OCI-LY7 (cell line): Measurements from ENCODE around the gene RBM4. TPM values are rescaled to one million over a fixed set of nuclear protein-coding genes. Genes with fewer than 3 reads are reported as not detected.
"Not testable (repeated sequence)": the region's sequence is repeated elsewhere in the genome, so short reads cannot be mapped to it uniquely, and the experiment has no call there.

Source experiments
- Bru-seq: library from RNA; stranded (reverse); fragments of 400-500 nt; gene quantifications from one replicate; lab custom pipeline; 2021; lab: Mats Ljungman, UMichigan
- BruChase-seq, 2 experiments: library from RNA; stranded (reverse); fragments of 400-500 nt; gene quantifications; one replicate each; lab custom pipeline; 2021; lab: Mats Ljungman, UMichigan
- BruUV-seq: library from RNA; stranded (reverse); fragments of 400-500 nt; replicated peaks from 2 replicates; lab custom pipeline; 2021; lab: Mats Ljungman, UMichigan
- CTCF ChIA-PET: fragments of 300-600 bp; sonication (Branson Sonifier 250); formaldehyde crosslinking; loops from one replicate; lab custom pipeline; 2022; ENCODE audit warnings: antibody characterized with exemption; ENCODE audit not compliant: unreplicated experiment; lab: Charles Lee
- POLR2A ChIA-PET: fragments of 300-600 bp; sonication (Branson Sonifier 250); formaldehyde crosslinking; loops from one replicate; lab custom pipeline; 2022; ENCODE audit warnings: antibody characterized with exemption; lab: Charles Lee
- DNase-seq: peaks from one replicate; pipeline ENCODE4 v3.0.0-alpha.2; 2015; ENCODE audit warnings: low spot score
- H2AFZ ChIP-seq: fragments of 200-600 bp; sonication (generic), shearing (Covaris generic); 2 replicates; pipeline ENCODE4 v1.6.1; 2014; ENCODE audit warnings: mild to moderate bottlenecking, antibody characterized with exemption, low read length, moderate library complexity
- H3K27ac ChIP-seq: fragments of 200-600 bp; sonication (generic); 2 replicates; pipeline ENCODE4 v1.5.1; 2014; ENCODE audit warnings: mixed run types, low read depth, mild to moderate bottlenecking, moderate library complexity, low read length, inconsistent platforms; ENCODE audit not compliant: poor library complexity, severe bottlenecking
- H3K36me3 ChIP-seq: fragments of 200-600 bp; sonication (generic); 2 replicates; pipeline ENCODE4 v1.6.1; 2014; ENCODE audit warnings: mild to moderate bottlenecking, antibody characterized with exemption, low read length, moderate library complexity, mixed read lengths; ENCODE audit not compliant: insufficient read depth
- H3K4me1 ChIP-seq: fragments of 200-600 bp; sonication (generic); 2 replicates; pipeline ENCODE4 v1.5.1; 2014; ENCODE audit warnings: mild to moderate bottlenecking, low read length; ENCODE audit not compliant: insufficient read depth, poor library complexity, severe bottlenecking
- H3K4me2 ChIP-seq: fragments of 200-600 bp; sonication (generic); 2 replicates; pipeline ENCODE4 v1.6.1; 2014; ENCODE audit warnings: mild to moderate bottlenecking, low read length
- H3K4me3 ChIP-seq: fragments of 200-600 bp; sonication (generic); 2 replicates; pipeline ENCODE4 v1.5.1; 2014; ENCODE audit warnings: mild to moderate bottlenecking, low read depth, low read length; ENCODE audit not compliant: poor library complexity, severe bottlenecking
- H3K79me2 ChIP-seq: fragments of 200-600 bp; sonication (generic); 2 replicates; pipeline ENCODE4 v1.6.1; 2016; ENCODE audit warnings: low read depth, mild to moderate bottlenecking, low read length, moderate library complexity, mixed read lengths; ENCODE audit not compliant: insufficient read depth
- H3K9me2 ChIP-seq: fragments of 200-600 bp; sonication (generic); 2 replicates; pipeline ENCODE4 v1.6.1; 2016; ENCODE audit warnings: mild to moderate bottlenecking, low read length, mixed read lengths; ENCODE audit not compliant: insufficient read depth
- H3K9me3 ChIP-seq: fragments of 200-600 bp; sonication (generic); 2 replicates; pipeline ENCODE4 v1.6.1; 2014; ENCODE audit warnings: mild to moderate bottlenecking, mixed run types, low read length, mixed read lengths
- H4K20me1 ChIP-seq: fragments of 200-600 bp; sonication (generic); 2 replicates; pipeline ENCODE4 v1.6.1; 2014; ENCODE audit warnings: mild to moderate bottlenecking, antibody characterized with exemption, low read length, moderate library complexity, mixed read lengths; ENCODE audit not compliant: insufficient read depth
- CTCF ChIP-seq: fragments of 200-600 bp; sonication (generic); conservative IDR thresholded peaks from 2 replicates; pipeline ENCODE4 v1.5.1; 2014; ENCODE audit warnings: mild to moderate bottlenecking, antibody characterized with exemption, low read length, moderate library complexity, mixed read lengths
- EZH2phosphoT487 ChIP-seq: fragments of 200-600 bp; sonication (generic); IDR thresholded peaks from 2 replicates; pipeline ENCODE4 v1.6.1; 2018; ENCODE audit warnings: low read depth, borderline replicate concordance, mild to moderate bottlenecking, mixed run types, antibody characterized with exemption, low read length, moderate library complexity, mixed read lengths
- intact Hi-C: fragments of 100-400 bp; cut with micrococcal nuclease; formaldehyde crosslinking; loops from one replicate; pipeline ENCODE4 v1.10.0; 2022; ENCODE audit not compliant: unreplicated experiment
- long read RNA-seq: library from polyadenylated mRNA; stranded (forward); transcript quantifications from one replicate; pipeline ENCODE4 v2.0.0, GENCODE V29; 2022
- total RNA-seq, 2 experiments: library from RNA; depleted of rRNA in 1 of 2; stranded (reverse); fragments of >200 nt in 1 of 2; shearing (Covaris generic) in 1 of 2; gene quantifications; 2 replicates each; pipeline ENCODE4 v1.2.3, GENCODE V29; 2014 to 2022

Gene RBM4
- total RNA-seq (2014; rRNA removed; shearing (Covaris generic)) (66.0 and 93.9 TPM in 2 replicates), total RNA-seq (2022) (139 and 140 TPM in 2 replicates), Bru-seq, nascent RNA (percentile 95 among the genes with signal in this experiment), BruChase-seq, experiment 1, labeled RNA remaining after a 6-hour chase (percentile 96 among the genes with signal in this experiment), BruChase-seq, experiment 2, labeled RNA remaining after a 2-hour chase (percentile 96 among the genes with signal in this experiment)
- long read RNA-seq, transcript RBM4-204 (4 exons, 1,763 nt): minor isoform, 17 of 104 reads
- long read RNA-seq, transcript RBM4-203 (3 exons, 921 nt): minor isoform, 5 of 104 reads
- long read RNA-seq, transcript RBM4-201 (4 exons, 1,694 nt): major isoform, 54 of 104 reads
- long read RNA-seq, partial matches to known transcripts: 7 of 104 reads
- long read RNA-seq, other reads (novel, unspliced or antisense): 9 of 104 reads

GRCh38 chr11:66638177-66639065, at the start of gene RBM4:
Gene RBM4, plus strand, starts transcription at chr11:66638703. Its CDS starts 1,009 bp downstream, at chr11:66639712.
- TF ChIP-seq CTCF: 0 out of 2 replicates have a peak, but pooled peaks have one; percentile 29
- TF ChIP-seq EZH2phosphoT487: no peak
- Histone ChIP-seq H4K20me1 (peaks cover 40% of the 10 kb centered on the region), H3K36me3 (peaks cover 93% of the 10 kb centered on the region), H3K4me1 (peaks cover 55% of the 10 kb centered on the region), H3K9me2 (no peaks in the 10 kb centered on the region), H2AFZ (0 out of 2 replicates have a peak within 1 kb of the TSS, but pooled peaks have one; percentile 22), H3K9me3 (no peaks in the 10 kb centered on the region), H3K4me2 (peak within 1 kb of the TSS; percentile 94), H3K27ac (peak within 1 kb of the TSS; percentile 71), H3K4me3 (peak within 1 kb of the TSS; percentile 95), H3K79me2 (peaks cover 95% of the 10 kb centered on the region)
- POLR2A ChIA-PET: interaction anchor here (0.6 to 2.8 kb wide), 14 partner anchors 8 to 1628 kb away, joined by 3 to 16 read pairs (median 5); partner anchors contain the start of genes CCDC87, DPP3, RBM14 and RBM4B
- DNase-seq: peak; percentile 100
- CTCF ChIA-PET: interaction anchor here (0.5 to 1.1 kb wide), 4 partner anchors 9 to 89 kb away, joined by 3 to 7 read pairs (median 3); no protein-coding TSS in a partner anchor
- BruUV-seq: no TSS peak
- intact Hi-C loops: loop anchor here (1.0 to 5.0 kb wide), 3 partner anchors 22 to 61 kb away; partner anchors contain the start of genes RBM14 and RBM4B

GRCh38 chr11:66589315-66589714, 49.2 kb upstream of the RBM4 start:
- H3K36me3 ChIP-seq, H3K4me2 ChIP-seq, H3K4me3 ChIP-seq, H3K27ac ChIP-seq, H3K79me2 ChIP-seq, DNase-seq, H3K9me2 ChIP-seq, H2AFZ ChIP-seq, H3K9me3 ChIP-seq, BruUV-seq, H4K20me1 ChIP-seq, intact Hi-C loops: not testable (repeated sequence)
- POLR2A ChIA-PET: interaction anchor here (0.6 kb wide), 1 partner anchor 1202 kb away, joined by 3 read pairs; no protein-coding TSS in a partner anchor
- peaks cover 13% of the 10 kb centered on the region for H3K4me1 ChIP-seq
- CTCF ChIA-PET: interaction anchor here (0.7 kb wide), 1 partner anchor 12 kb away, joined by 3 read pairs; no protein-coding TSS in a partner anchor
